OCI-LY1 (cell line): Measurements from ENCODE around the gene C22orf31.

Experiments
- EZH2 ChIP-seq: fragments of 200-600 bp; sonication (generic), shearing (Covaris generic); IDR thresholded peaks from 2 replicates; pipeline ENCODE4 v1.8.0; 2017; ENCODE audit warnings: borderline replicate concordance, mixed run types, mild to moderate bottlenecking, antibody characterized with exemption, low read length, moderate library complexity, mixed read lengths
- TF ChIP-seq, protein P1 (sequence below): fragments of 200-600 bp; sonication (generic), shearing (Covaris generic); IDR thresholded peaks from 2 replicates; pipeline ENCODE4 v1.5.1; 2017; ENCODE audit warnings: mild to moderate bottlenecking, antibody characterized with exemption, low read length, moderate library complexity, mixed read lengths

- TF ChIP-seq, protein P1, sequence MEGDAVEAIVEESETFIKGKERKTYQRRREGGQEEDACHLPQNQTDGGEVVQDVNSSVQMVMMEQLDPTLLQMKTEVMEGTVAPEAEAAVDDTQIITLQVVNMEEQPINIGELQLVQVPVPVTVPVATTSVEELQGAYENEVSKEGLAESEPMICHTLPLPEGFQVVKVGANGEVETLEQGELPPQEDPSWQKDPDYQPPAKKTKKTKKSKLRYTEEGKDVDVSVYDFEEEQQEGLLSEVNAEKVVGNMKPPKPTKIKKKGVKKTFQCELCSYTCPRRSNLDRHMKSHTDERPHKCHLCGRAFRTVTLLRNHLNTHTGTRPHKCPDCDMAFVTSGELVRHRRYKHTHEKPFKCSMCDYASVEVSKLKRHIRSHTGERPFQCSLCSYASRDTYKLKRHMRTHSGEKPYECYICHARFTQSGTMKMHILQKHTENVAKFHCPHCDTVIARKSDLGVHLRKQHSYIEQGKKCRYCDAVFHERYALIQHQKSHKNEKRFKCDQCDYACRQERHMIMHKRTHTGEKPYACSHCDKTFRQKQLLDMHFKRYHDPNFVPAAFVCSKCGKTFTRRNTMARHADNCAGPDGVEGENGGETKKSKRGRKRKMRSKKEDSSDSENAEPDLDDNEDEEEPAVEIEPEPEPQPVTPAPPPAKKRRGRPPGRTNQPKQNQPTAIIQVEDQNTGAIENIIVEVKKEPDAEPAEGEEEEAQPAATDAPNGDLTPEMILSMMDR = no peak
- TF ChIP-seq EZH2 = no peak
Measured at GRCh38 chr22:29072193-29072978, 10.8 kb upstream of the C22orf31 start.
